K562 (cell line): Measurements from ENCODE around the gene TMEM179. TPM values are rescaled to one million over a fixed set of nuclear protein-coding genes. Genes with fewer than 3 reads are reported as not detected.

ENCODE experiments used
- ATAC-seq: fragments of 200-7000 bp; cut with Tn5 transposase; 3 replicates; pipeline ENCODE4 v1.9.1; 2020; ENCODE audit warnings: moderate library complexity
- BruUV-seq: library from RNA; stranded (reverse); fragments of 400-500 nt; replicated peaks from 2 replicates; lab custom pipeline; 2021; lab: Mats Ljungman, UMichigan
- CTCF ChIA-PET: fragments of 300-600 bp; formaldehyde crosslinking; extraction: SDS; loops from one replicate; lab custom pipeline; 2021; ENCODE audit warnings: low intra/inter-chr PET ratio; lab: Yijun Ruan, JAX
- POLR2A ChIA-PET: fragments of 300-600, 350-650 bp; sonication (Branson Sonifier 250); formaldehyde crosslinking; extraction: SDS; loops from one replicate; lab custom pipeline; 2021; ENCODE audit warnings: antibody characterized with exemption, inconsistent platforms; lab: Yijun Ruan, JAX
- DNase-seq, 4 experiments: peaks; one replicate each; pipeline versions ENCODE4 v3.0.0 to v3.0.0-alpha.2; 2011 to 2018; ENCODE audit warnings: low spot score in 3 of 4, mixed read lengths in 3 of 4; ENCODE audit errors: extremely low read depth in 1 of 4
- FAIRE-seq: peaks from 2 replicates; lab custom pipeline; 2011; peaks lifted over from hg19 to GRCh38; lab: Jason Lieb, UNC
- H2AFZ ChIP-seq: 2 replicates; pipeline ENCODE4 v1.6.0; 2011; ENCODE audit warnings: low read depth, low read length, control low read depth, inconsistent platforms
- H3K27ac ChIP-seq: fragments of 200-600 bp; 3 replicates; pipeline ENCODE4 v1.8.0; 2011; ENCODE audit warnings: low read depth, mild to moderate bottlenecking, control low read depth, inconsistent platforms, low read length, moderate library complexity, mixed read lengths; ENCODE audit errors: extremely low read depth
- H3K27me3 ChIP-seq, 2 experiments: fragments of 300-600 bp in 1 of 2; 2 replicates in 1 of 2; 3 replicates in 1 of 2; pipeline versions ENCODE4 v1.6.0 to v1.8.0; 2011; ENCODE audit warnings: inconsistent platforms in 2 of 2, low read length in 2 of 2, mild to moderate bottlenecking in 1 of 2, mixed read lengths in 1 of 2, moderate library complexity in 1 of 2; ENCODE audit not compliant: control insufficient read depth in 2 of 2, insufficient read depth in 2 of 2
- H3K36me3 ChIP-seq: fragments of 300-600 bp; 3 replicates; pipeline ENCODE4 v1.8.0; 2011; ENCODE audit warnings: mild to moderate bottlenecking, low read length, inconsistent platforms; ENCODE audit not compliant: control insufficient read depth, insufficient read depth
- H3K4me1 ChIP-seq, 2 experiments: fragments of 200-600 bp in 1 of 2; replicated peaks in 1 of 2; 2 replicates in 1 of 2; 3 replicates in 1 of 2; pipeline versions ENCODE4 v1.5.1 to v1.8.0; 2011; ENCODE audit warnings: inconsistent platforms in 2 of 2, low read length in 2 of 2, mild to moderate bottlenecking in 1 of 2, mixed read lengths in 1 of 2, moderate library complexity in 1 of 2; ENCODE audit not compliant: control insufficient read depth in 2 of 2, insufficient read depth in 2 of 2
- H3K4me2 ChIP-seq: 2 replicates; pipeline ENCODE4 v1.6.1; 2011; ENCODE audit warnings: low read length, control low read depth, inconsistent platforms, mixed read lengths; ENCODE audit not compliant: insufficient read depth
- H3K4me3 ChIP-seq: fragments of 200-600 bp; sonication (generic), shearing (Covaris generic); 2 replicates; pipeline ENCODE4 v1.5.1; 2016; ENCODE audit warnings: control low read depth, inconsistent platforms
- H3K79me2 ChIP-seq: fragments of 200-600 bp; 3 replicates; pipeline ENCODE4 v1.8.0; 2011; ENCODE audit warnings: low read length, inconsistent platforms; ENCODE audit not compliant: control insufficient read depth, insufficient read depth
- H3K9ac ChIP-seq, 2 experiments: 2 replicates each; pipeline versions ENCODE4 v1.6.0 to v1.6.1; 2011; ENCODE audit warnings: low read depth in 2 of 2, low read length in 2 of 2, control low read depth in 1 of 2, inconsistent platforms in 1 of 2, mild to moderate bottlenecking in 1 of 2, mixed read lengths in 1 of 2; ENCODE audit not compliant: insufficient read depth in 1 of 2
- H3K9me1 ChIP-seq: one replicate; pipeline ENCODE4 v1.6.0; 2011; ENCODE audit warnings: inconsistent platforms, mild to moderate bottlenecking, low read length, moderate library complexity; ENCODE audit not compliant: control insufficient read depth, insufficient read depth
- H3K9me3 ChIP-seq: replicated peaks from 2 replicates; pipeline ENCODE4 v1.5.1; 2011; ENCODE audit warnings: low read depth, low read length, inconsistent platforms; ENCODE audit not compliant: control insufficient read depth, insufficient read depth
- H4K20me1 ChIP-seq: replicated peaks from 2 replicates; pipeline ENCODE4 v1.6.1; 2011; ENCODE audit warnings: low read length, inconsistent platforms, mixed read lengths; ENCODE audit not compliant: control insufficient read depth, insufficient read depth
- DEAF1 ChIP-seq: fragments of 450-650 bp; formaldehyde crosslinking; IDR thresholded peaks from 2 replicates; pipeline ENCODE4 v1.4.0; 2020; ENCODE audit warnings: mild to moderate bottlenecking, moderate library complexity
- EHMT2 ChIP-seq: fragments of 450-650 bp; IDR thresholded peaks from 2 replicates; pipeline ENCODE4 v1.6.1; 2018; ENCODE audit warnings: antibody characterized with exemption
- ELF2 ChIP-seq: fragments of 250-450 bp; sonication (Bioruptor Pico); IDR thresholded peaks from 2 replicates; pipeline ENCODE4 v1.5.0; 2021; ENCODE audit warnings: mild to moderate bottlenecking
- GTF3C2 ChIP-seq: IDR thresholded peaks from 3 replicates; pipeline ENCODE4 v1.6.1; 2011; ENCODE audit warnings: borderline replicate concordance, mild to moderate bottlenecking, moderate library complexity; ENCODE audit not compliant: insufficient read length; ENCODE audit errors: extremely low read depth
- NR4A1 ChIP-seq, 2 experiments: fragments of 250-450 bp in 1 of 2; fragments of 450-650 bp in 1 of 2; sonication (Bioruptor Pico) in 1 of 2; IDR thresholded peaks; 2 replicates each; pipeline versions ENCODE4 v1.4.0 to v1.6.1; 2016 to 2020; ENCODE audit warnings: mild to moderate bottlenecking in 2 of 2, missing compliant biosample characterization in 1 of 2, missing genetic modification characterization in 1 of 2, moderate library complexity in 1 of 2
- PREB ChIP-seq: sonication (generic); formaldehyde crosslinking; IDR thresholded peaks from 2 replicates; pipeline ENCODE4 v1.8.1; 2023; ENCODE audit warnings: mild to moderate bottlenecking, missing genetic modification reagents
- SMAD2 ChIP-seq: fragments of 150-350 bp; IDR thresholded peaks from 2 replicates; pipeline ENCODE4 v1.6.1; 2014; ENCODE audit warnings: low read depth, mild to moderate bottlenecking, low read length
- SUPT5H ChIP-seq: fragments of 450-650 bp; IDR thresholded peaks from 2 replicates; pipeline ENCODE4 v1.6.1; 2016
- ZBTB12 ChIP-seq: fragments of 250-450 bp; sonication (Bioruptor Pico); IDR thresholded peaks from 2 replicates; pipeline ENCODE4 v1.4.0; 2020
- ZNF668 ChIP-seq: fragments of 250-450 bp; sonication (Bioruptor Pico); IDR thresholded peaks from 2 replicates; pipeline ENCODE4 v1.8.0; 2022; ENCODE audit warnings: mild to moderate bottlenecking, inconsistent platforms
- WGBS: fragments of 100-300 bp; shearing (Covaris generic); methylation state at CpG from one replicate; pipeline ENCODE4 v1.1.6; 2016; ENCODE audit warnings: low coverage, mixed read lengths; ENCODE audit not compliant: insufficient coverage; ENCODE audit errors: missing lambda C conversion rate; 5-methylcytosine and 5-hydroxymethylcytosine counted together
- in situ Hi-C: fragments of 300-500 bp; cut with MboI; formaldehyde crosslinking; loops from 4 replicates; pipeline ENCODE4 v1.15.0; 2018; ENCODE audit warnings: inconsistent platforms, mixed read lengths
- intact Hi-C: fragments of 100-400 bp; cut with micrococcal nuclease; formaldehyde crosslinking; loops from 2 replicates; pipeline ENCODE4 v1.14.2; 2022
- polyA plus RNA-seq, 8 experiments: library from polyadenylated mRNA; depleted of rRNA in 4 of 8; stranded (reverse) in 5 of 8; unstranded in 3 of 8; fragments of >200 nt; fragmentation: Nextera tagmentation in 2 of 8; fragmentation: Illumina TruSeq in 1 of 8; extraction: Ambion mirVana in 2 of 8; extraction: Trizol in 1 of 8; gene quantifications; 2 replicates each; pipeline versions ENCODE4 v1.2.1 to v1.2.3, GENCODE V29; 2011 to 2014; ENCODE audit warnings: inconsistent platforms in 1 of 8, missing spikeins in 1 of 8
- total RNA-seq, 7 experiments: library from RNA; depleted of rRNA in 6 of 7; stranded (reverse); fragments of >200 nt in 6 of 7; fragmentation: Illumina TruSeq in 2 of 7; extraction: Trizol in 2 of 7; gene quantifications; 2 replicates each; pipeline versions ENCODE4 v1.2.1 to v1.2.3, GENCODE V29; 2011 to 2021; ENCODE audit warnings: low replicate concordance in 1 of 7

The TMEM179 gene
- total and polyA plus RNA-seq, 9 of the 15 experiments (the other 6 are each of a cell fraction or from before 2014, with no cell fraction given): not detected

GRCh38 chr14:104559804-104560585, 44.6 kb downstream of the TMEM179 start:
- DNase-seq (no peak), ATAC-seq (no peak), FAIRE-seq (no peak)
- no peak overlapping the region for H3K4me3 ChIP-seq
- peaks cover 0 to 15% of the 10 kb centered on the region in 2 experiments; a peak in 2 of 5 replicates for H3K4me1 ChIP-seq
- H3K79me2 ChIP-seq: no peaks in the 10 kb centered on the region
- ChIA-PET CTCF (no interaction called here), POLR2A (interaction anchor here (0.6 kb wide), 1 partner anchor 9 kb away, joined by 3 read pairs; no protein-coding TSS in a partner anchor)
- H3K9me1 ChIP-seq: no peaks in the 10 kb centered on the region
- WGBS: 0% methylated on average over 13 of the region's 21 CpGs
- peaks cover 0 to 18% of the 10 kb centered on the region in 2 experiments; a peak in 2 of 5 replicates for H3K27me3 ChIP-seq
- no peaks in the 10 kb centered on the region for H3K9me3 ChIP-seq
- H3K27ac ChIP-seq: no peak overlapping the region
- no peaks in the 10 kb centered on the region for H4K20me1 ChIP-seq
- intact Hi-C loops (loop anchor here (5.0 to 10.0 kb wide), 3 partner anchors 65 to 483 kb away; no protein-coding TSS in a partner anchor), in situ Hi-C loops (no loop called here)
- no peak overlapping the region for H3K4me2 ChIP-seq
- no peaks in the 10 kb centered on the region for H3K36me3 ChIP-seq
- H2AFZ ChIP-seq: no peak overlapping the region
- no TSS peak for BruUV-seq
- H3K9ac ChIP-seq: no peak overlapping the region; a peak in 1 of 4 replicates
- TF ChIP-seq ZNF668 (CRISPR knock-in tag) (no peak), NR4A1 (CRISPR knock-in tag; IDR thresholded peaks at IDR 0.05) (no peak), NR4A1 (tag; IDR thresholded peaks at IDR 0.05) (no peak), DEAF1 (CRISPR knock-in tag) (no peak), EHMT2 (no peak), GTF3C2 (no peak), ELF2 (CRISPR knock-in tag) (no peak), PREB (CRISPR knock-in tag) (no peak), SMAD2 (no peak), ZBTB12 (no peak), SUPT5H (no peak)
